ENCODE results near the gene ZNF554. TPM values are rescaled to one million over a fixed set of nuclear protein-coding genes. Genes with fewer than 3 reads are reported as not detected.
"Not testable (repeated sequence)": the region's sequence is repeated elsewhere in the genome, so short reads cannot be mapped to it uniquely, and the experiment has no call there.

ZNF554 gene
- polyA plus RNA-seq, 1 of the 3 experiments (the other 2 are of a cell fraction) = 1.7 TPM

DNA sequence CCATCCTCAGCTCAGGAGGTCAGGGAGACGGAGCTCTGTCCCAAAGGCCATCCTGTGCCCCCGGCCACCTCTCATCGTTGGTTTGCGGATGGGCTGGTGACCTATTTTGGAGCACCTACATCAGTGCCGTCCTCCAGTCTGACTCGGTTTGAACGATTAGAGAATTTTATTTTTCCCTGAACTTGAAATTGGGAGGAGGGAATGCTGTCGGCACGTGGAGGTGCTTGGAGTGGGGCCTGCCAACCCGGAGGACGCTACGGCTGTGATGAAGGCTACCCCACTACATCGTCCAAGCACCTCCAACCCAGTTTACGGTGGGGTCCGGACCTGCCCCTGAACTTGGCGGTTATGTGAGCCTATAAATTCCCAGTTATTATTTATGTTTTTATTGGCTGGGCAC lies 3.0 kb upstream of the ZNF554 start:
- Histone ChIP-seq H4K20me1 (ENCODE audit: insufficient read depth) (no peaks in the 10 kb centered on the region), H3K79me2 (ENCODE audit: insufficient read depth) (no peaks in the 10 kb centered on the region), H3K9me3 (no peaks in the 10 kb centered on the region), H3F3A (replicated peaks; ENCODE audit: insufficient read depth) (no peaks in the 10 kb centered on the region), H3K4me2 (no peak overlapping the region), H2AFZ (ENCODE audit: low read depth) (no peak overlapping the region), H3K4me1 (ENCODE audit: control insufficient read depth in 1 of 2, insufficient read depth in 2 of 2, low read depth in 1 of 2, low read length in 1 of 2) (peaks cover 0 to 26% of the 10 kb centered on the region in 2 experiments; a peak in 1 of 4 replicates), H3K36me3 (replicated peaks in 1 of 2; ENCODE audit: control insufficient read depth in 1 of 2, insufficient read depth in 2 of 2, low read length in 1 of 2) (peaks cover 0 to 11% of the 10 kb centered on the region in 2 experiments), H3K9ac (no peak overlapping the region), H3K4me3 (ENCODE audit: low read depth in 2 of 2, low read length in 1 of 2) (no peak overlapping the region), H3K9me2 (no peaks in the 10 kb centered on the region), H3K27ac (ENCODE audit: low read depth in 2 of 2, low read length in 1 of 2) (no peak overlapping the region), H3K27me3 (ENCODE audit: insufficient read depth) (no peaks in the 10 kb centered on the region)
- POLR2A ChIA-PET = no interaction called here
- 95% methylated on average over 11 of the region's 16 CpGs for WGBS (ENCODE audit: low lambda C conversion rate)
- CTCF ChIA-PET = no interaction called here
- no peak for DNase-seq
- no peak for TF ChIP-seq MXI1 (IDR thresholded peaks at IDR 0.05; ENCODE audit: low read depth, low read length)
- TF ChIP-seq GABPA (IDR thresholded peaks at IDR 0.05; ENCODE audit: low read depth) = no peak
- no peak for TF ChIP-seq EP300 (IDR thresholded peaks at IDR 0.05; ENCODE audit: borderline replicate concordance in 1 of 2, low read depth in 1 of 2, low read length in 1 of 2)
- no peak for TF ChIP-seq NRF1 (IDR thresholded peaks at IDR 0.05; ENCODE audit: low read depth, low read length)
- no peak for TF ChIP-seq FOXJ3 (CRISPR knock-in tag; IDR thresholded peaks at IDR 0.05)
- TF ChIP-seq, protein P1, sequence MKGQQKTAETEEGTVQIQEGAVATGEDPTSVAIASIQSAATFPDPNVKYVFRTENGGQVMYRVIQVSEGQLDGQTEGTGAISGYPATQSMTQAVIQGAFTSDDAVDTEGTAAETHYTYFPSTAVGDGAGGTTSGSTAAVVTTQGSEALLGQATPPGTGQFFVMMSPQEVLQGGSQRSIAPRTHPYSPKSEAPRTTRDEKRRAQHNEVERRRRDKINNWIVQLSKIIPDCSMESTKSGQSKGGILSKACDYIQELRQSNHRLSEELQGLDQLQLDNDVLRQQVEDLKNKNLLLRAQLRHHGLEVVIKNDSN (IDR thresholded peaks at IDR 0.05; ENCODE audit: borderline replicate concordance, low read depth) = no peak

DNA sequence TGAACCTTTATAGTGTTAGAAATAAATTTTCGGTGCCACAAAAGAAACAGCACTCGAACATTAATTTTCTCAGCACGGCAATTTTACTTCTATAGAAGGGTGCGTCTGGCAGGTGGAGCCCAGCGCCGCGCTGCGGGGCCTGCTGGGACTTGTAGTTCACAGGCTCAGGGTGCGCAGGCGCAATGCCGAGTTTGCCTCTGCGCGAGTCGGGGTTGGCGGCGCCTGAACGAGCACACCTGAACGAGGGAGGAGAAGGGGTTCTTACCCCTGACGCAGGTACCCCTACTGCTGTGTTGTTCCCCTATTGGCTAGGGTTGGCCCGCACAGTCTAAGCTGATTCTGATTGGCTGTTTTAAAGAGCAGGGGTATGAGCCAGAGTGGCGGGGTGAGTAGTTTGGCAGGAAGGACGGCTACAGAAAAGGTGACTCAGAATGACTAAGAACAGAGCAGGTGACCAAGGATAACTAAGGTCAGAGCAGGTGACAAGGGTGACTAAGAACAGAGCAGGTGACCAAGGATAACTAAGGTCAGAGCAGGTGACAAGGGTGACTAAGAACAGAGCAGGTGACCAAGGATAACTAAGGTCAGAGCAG lies 2.3 kb upstream of the ZNF554 start:
- 88% methylated on average over 22 of the region's 22 CpGs for WGBS (ENCODE audit: low lambda C conversion rate)
- H3K27me3 ChIP-seq (ENCODE audit: insufficient read depth); H3K9ac ChIP-seq; CTCF ChIA-PET; DNase-seq; H4K20me1 ChIP-seq (ENCODE audit: insufficient read depth); H3K27ac ChIP-seq (ENCODE audit: low read depth in 2 of 2, low read length in 1 of 2); POLR2A ChIA-PET; H3F3A ChIP-seq (replicated peaks; ENCODE audit: insufficient read depth); H3K79me2 ChIP-seq (ENCODE audit: insufficient read depth); H2AFZ ChIP-seq (ENCODE audit: low read depth); H3K9me3 ChIP-seq; H3K36me3 ChIP-seq (replicated peaks in 1 of 2; ENCODE audit: control insufficient read depth in 1 of 2, insufficient read depth in 2 of 2, low read length in 1 of 2); H3K9me2 ChIP-seq; H3K4me3 ChIP-seq (ENCODE audit: low read depth in 2 of 2, low read length in 1 of 2); H3K4me2 ChIP-seq: not testable (repeated sequence)
- peaks cover 0 to 23% of the 10 kb centered on the region in 2 experiments; a peak in 1 of 4 replicates for H3K4me1 ChIP-seq (ENCODE audit: control insufficient read depth in 1 of 2, insufficient read depth in 2 of 2, low read depth in 1 of 2, low read length in 1 of 2)

DNA sequence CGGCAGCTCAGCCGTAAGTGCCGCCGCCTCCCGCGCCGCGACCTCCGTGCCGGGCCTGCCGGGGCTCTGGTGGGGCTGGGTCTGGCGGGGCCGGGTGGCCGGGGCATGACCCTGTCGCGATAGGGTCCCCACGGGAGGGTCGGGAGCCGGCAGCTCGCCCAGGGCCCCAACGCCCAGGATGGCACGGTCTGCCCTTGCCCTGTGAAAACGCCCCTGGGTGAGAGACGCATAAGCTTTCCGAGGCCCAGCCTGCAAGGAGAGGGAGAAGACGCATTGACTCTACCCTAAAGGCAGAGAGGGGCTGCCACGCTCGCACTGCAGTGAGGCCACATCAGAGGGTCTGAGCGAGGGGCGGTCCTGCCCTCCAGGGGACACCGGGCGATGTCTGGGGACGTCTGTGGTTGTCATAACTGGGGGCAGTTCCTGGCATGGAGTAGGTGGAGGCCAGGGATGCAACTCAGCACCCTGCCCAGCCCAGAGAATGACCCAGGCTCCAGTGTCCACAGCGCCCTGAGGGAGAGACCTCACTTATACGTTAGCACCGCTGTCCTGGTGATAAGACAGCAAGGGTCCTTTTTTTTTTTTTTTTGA lies 539 bp downstream of the ZNF554 start:
- Histone ChIP-seq H3K27me3 (ENCODE audit: insufficient read depth) (no peaks in the 10 kb centered on the region), H3K9me3 (no peaks in the 10 kb centered on the region)
- POLR2A ChIA-PET = interaction anchor here (0.9 kb wide), 1 partner anchor 131 kb away, joined by 3 read pairs; no protein-coding TSS in a partner anchor

More for the DNA sequence above, 539 bp downstream of the ZNF554 start:
- H3K27ac ChIP-seq (ENCODE audit: low read depth in 2 of 2, low read length in 1 of 2) = peak overlapping the region in 1 of 2 experiments; percentile 17; a peak in 1 of 4 replicates
- no peaks in the 10 kb centered on the region for H3K79me2 ChIP-seq (ENCODE audit: insufficient read depth)
- no peaks in the 10 kb centered on the region for H3F3A ChIP-seq (replicated peaks; ENCODE audit: insufficient read depth)
- H3K4me1 ChIP-seq (ENCODE audit: control insufficient read depth in 1 of 2, insufficient read depth in 2 of 2, low read depth in 1 of 2, low read length in 1 of 2) = peaks cover 0 to 3% of the 10 kb centered on the region in 2 experiments; a peak in 1 of 4 replicates
- H3K36me3 ChIP-seq (replicated peaks in 1 of 2; ENCODE audit: control insufficient read depth in 1 of 2, insufficient read depth in 2 of 2, low read length in 1 of 2) = no peaks in the 10 kb centered on the region
- H3K9ac ChIP-seq = peak overlapping the region; percentile 66
- no peaks in the 10 kb centered on the region for H4K20me1 ChIP-seq (ENCODE audit: insufficient read depth)
- TF ChIP-seq NFIC (IDR thresholded peaks at IDR 0.05; ENCODE audit: borderline replicate concordance) = no peak
- TF ChIP-seq EZH2phosphoT487 (IDR thresholded peaks at IDR 0.05; ENCODE audit: borderline replicate concordance, low read depth) = no peak
- no peak for TF ChIP-seq FOSL2 (IDR thresholded peaks at IDR 0.05; ENCODE audit: borderline replicate concordance, low read depth)
- no peak for TF ChIP-seq EP300 (IDR thresholded peaks at IDR 0.05; ENCODE audit: borderline replicate concordance in 1 of 2, low read depth in 1 of 2, low read length in 1 of 2)
- TF ChIP-seq RAD21 (IDR thresholded peaks at IDR 0.05; ENCODE audit: low read length) = no peak
- TF ChIP-seq, protein P2, sequence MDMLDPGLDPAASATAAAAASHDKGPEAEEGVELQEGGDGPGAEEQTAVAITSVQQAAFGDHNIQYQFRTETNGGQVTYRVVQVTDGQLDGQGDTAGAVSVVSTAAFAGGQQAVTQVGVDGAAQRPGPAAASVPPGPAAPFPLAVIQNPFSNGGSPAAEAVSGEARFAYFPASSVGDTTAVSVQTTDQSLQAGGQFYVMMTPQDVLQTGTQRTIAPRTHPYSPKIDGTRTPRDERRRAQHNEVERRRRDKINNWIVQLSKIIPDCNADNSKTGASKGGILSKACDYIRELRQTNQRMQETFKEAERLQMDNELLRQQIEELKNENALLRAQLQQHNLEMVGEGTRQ (IDR thresholded peaks at IDR 0.05; ENCODE audit: borderline replicate concordance, low read depth, low read length) = no peak
- no peak for TF ChIP-seq NRF1 (IDR thresholded peaks at IDR 0.05; ENCODE audit: low read depth, low read length)
- TF ChIP-seq, protein P3, sequence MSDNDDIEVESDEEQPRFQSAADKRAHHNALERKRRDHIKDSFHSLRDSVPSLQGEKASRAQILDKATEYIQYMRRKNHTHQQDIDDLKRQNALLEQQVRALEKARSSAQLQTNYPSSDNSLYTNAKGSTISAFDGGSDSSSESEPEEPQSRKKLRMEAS (IDR thresholded peaks at IDR 0.05; ENCODE audit: low read depth) = no peak
- TF ChIP-seq TCF12 (IDR thresholded peaks at IDR 0.05) = no peak
- TF ChIP-seq YY1 (IDR thresholded peaks at IDR 0.05; ENCODE audit: low read depth) = no peak
- no peak for TF ChIP-seq GATA2 (CRISPR knock-in tag; IDR thresholded peaks at IDR 0.05)
- no peak for TF ChIP-seq POLR2AphosphoS5 (IDR thresholded peaks at IDR 0.05; ENCODE audit: low read depth, low read length)
- TF ChIP-seq, protein P1 (IDR thresholded peaks at IDR 0.05; ENCODE audit: borderline replicate concordance, low read depth) = no peak
- CTCF ChIA-PET = interaction anchor here (0.8 to 2.6 kb wide), 15 partner anchors 10 to 325 kb away, joined by 3 to 13 read pairs (median 4); partner anchors contain the start of genes SLC39A3, THOP1, ZNF555 and ZNF57
- DNase-seq = peak; percentile 70
- H2AFZ ChIP-seq (ENCODE audit: low read depth) = 0 out of 2 replicates have a peak overlapping the region, but pooled peaks have one; percentile 91
- peak overlapping the region; percentile 94 for H3K4me2 ChIP-seq
- no peaks in the 10 kb centered on the region for H3K9me2 ChIP-seq
- 2% methylated on average over 17 of the region's 36 CpGs for WGBS (ENCODE audit: low lambda C conversion rate)
- peak overlapping the region; percentile 72 to 79 for H3K4me3 ChIP-seq (ENCODE audit: low read depth in 2 of 2, low read length in 1 of 2)
